Activated naive CD8-positive, alpha-beta T cell (primary cell): ENCODE measurements around the gene PTGIS.
A peak's percentile ranks its signal among the peaks of the same experiment; 100 is the strongest.

Experiments used
- H3K27ac Mint-ChIP-seq: one replicate; pipeline ENCODE4 v1.8.0; 2021; ENCODE audit warnings: mixed read lengths
- H3K27me3 Mint-ChIP-seq: one replicate; pipeline ENCODE4 v1.8.0; 2021; ENCODE audit warnings: mixed read lengths
- H3K36me3 Mint-ChIP-seq: one replicate; pipeline ENCODE4 v1.8.0; 2021; ENCODE audit warnings: mixed read lengths
- H3K4me1 Mint-ChIP-seq: one replicate; pipeline ENCODE4 v1.8.0; 2021; ENCODE audit warnings: low read depth, mixed read lengths
- H3K4me3 Mint-ChIP-seq: one replicate; pipeline ENCODE4 v1.8.0; 2021; ENCODE audit warnings: mild to moderate bottlenecking, mixed read lengths
- H3K9me3 Mint-ChIP-seq: one replicate; pipeline ENCODE4 v1.8.0; 2021; ENCODE audit warnings: low read depth, mixed read lengths

PTGIS gene

GRCh38 chr20:49541733-49542513 lies 26.0 kb downstream of the PTGIS start:
- Mint-ChIP-seq H3K9me3 (no peaks in the 10 kb centered on the region), H3K27me3 (peaks cover 5% of the 10 kb centered on the region)

DNA sequence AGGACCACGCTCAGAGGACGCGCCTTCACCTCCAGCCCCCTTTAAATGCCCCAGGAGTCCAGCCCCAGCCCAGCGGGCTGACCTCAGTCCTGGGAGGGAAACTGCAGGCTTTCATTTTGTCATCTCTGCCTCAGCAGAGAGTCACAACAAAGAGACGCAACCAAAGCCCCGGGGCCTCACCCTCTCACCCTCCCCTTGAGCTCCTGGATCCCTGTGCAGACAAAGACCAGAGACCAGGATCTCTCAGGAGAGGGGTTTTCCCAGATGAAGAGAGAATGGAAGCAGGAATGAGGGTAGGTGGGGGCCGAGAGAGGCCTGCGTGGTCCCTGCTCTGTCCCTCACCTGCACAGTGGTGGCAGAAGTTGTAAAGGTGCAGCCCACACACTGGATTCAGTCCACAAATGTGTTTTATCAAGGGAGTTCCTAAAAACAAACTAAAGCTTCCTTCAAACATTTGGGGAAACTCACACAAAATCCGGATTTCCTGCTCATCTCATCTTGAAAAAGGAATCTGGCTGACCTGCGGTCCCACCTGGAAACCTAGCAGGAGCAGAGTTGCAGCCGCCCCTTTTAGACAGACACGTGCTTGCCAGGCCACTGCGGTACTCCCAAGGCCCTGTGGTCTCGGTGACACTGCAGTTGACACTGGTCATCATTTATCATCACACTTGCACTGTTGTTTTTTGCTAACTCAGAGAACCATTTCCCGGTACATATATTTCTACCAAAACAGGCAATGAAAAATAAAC lies 27.1 kb downstream of the PTGIS start:
- H3K9me3 Mint-ChIP-seq = no peaks in the 10 kb centered on the region
- peaks cover 3% of the 10 kb centered on the region for H3K27me3 Mint-ChIP-seq
- no peak overlapping the region for H3K27ac Mint-ChIP-seq
- H3K4me1 Mint-ChIP-seq = peaks cover 10% of the 10 kb centered on the region
- no peaks in the 10 kb centered on the region for H3K36me3 Mint-ChIP-seq
- no peak overlapping the region for H3K4me3 Mint-ChIP-seq

More at GRCh38 chr20:49541733-49542513, 26.0 kb downstream of the PTGIS start:
- Mint-ChIP-seq H3K36me3 (no peaks in the 10 kb centered on the region), H3K4me3 (no peak overlapping the region), H3K4me1 (peaks cover 10% of the 10 kb centered on the region), H3K27ac (peak overlapping the region; percentile 87)

DNA sequence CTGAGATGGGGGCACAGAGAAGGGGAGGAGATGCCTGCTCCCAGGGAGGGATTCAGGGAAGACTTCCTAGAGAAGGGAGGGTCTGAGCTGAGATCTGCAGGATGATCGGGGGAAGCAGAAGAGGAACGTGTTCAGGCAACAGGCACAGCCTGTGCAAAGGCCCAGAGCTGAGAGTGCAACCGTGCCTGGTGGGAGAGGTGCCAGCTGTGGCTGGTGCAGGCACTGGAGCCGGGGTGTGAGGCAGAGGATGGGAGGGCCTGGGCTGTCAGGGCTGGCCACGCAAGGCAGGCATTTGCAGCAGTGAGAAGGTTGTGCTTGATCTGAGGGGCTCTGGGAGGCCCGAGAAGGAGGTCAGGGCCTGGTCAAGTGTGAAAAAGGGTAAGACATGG lies 27.7 kb downstream of the PTGIS start:
- Mint-ChIP-seq H3K27ac (no peak overlapping the region), H3K4me1 (peaks cover 14% of the 10 kb centered on the region), H3K27me3 (peaks cover 3% of the 10 kb centered on the region), H3K36me3 (no peaks in the 10 kb centered on the region), H3K4me3 (no peak overlapping the region), H3K9me3 (no peaks in the 10 kb centered on the region)

GRCh38 chr20:49539481-49540231 lies 28.3 kb downstream of the PTGIS start:
- Mint-ChIP-seq H3K27me3 (peaks cover 3% of the 10 kb centered on the region), H3K4me3 (no peak overlapping the region), H3K9me3 (no peaks in the 10 kb centered on the region), H3K4me1 (peaks cover 20% of the 10 kb centered on the region), H3K36me3 (no peaks in the 10 kb centered on the region), H3K27ac (no peak overlapping the region)

- no peaks in the 10 kb centered on the region for H3K36me3 Mint-ChIP-seq
- peaks cover 26% of the 10 kb centered on the region for H3K4me1 Mint-ChIP-seq
- H3K27me3 Mint-ChIP-seq = peaks cover 8% of the 10 kb centered on the region
- H3K9me3 Mint-ChIP-seq = no peaks in the 10 kb centered on the region
- H3K27ac Mint-ChIP-seq = no peak overlapping the region
- no peak overlapping the region for H3K4me3 Mint-ChIP-seq
These were observed 29.0 kb downstream of the PTGIS start for GRCh38 chr20:49538950-49539349.

GRCh38 chr20:49534255-49534712 lies 33.7 kb downstream of the PTGIS start:
- H3K27me3 Mint-ChIP-seq = peaks cover 8% of the 10 kb centered on the region
- peaks cover 17% of the 10 kb centered on the region for H3K4me1 Mint-ChIP-seq
- H3K36me3 Mint-ChIP-seq = no peaks in the 10 kb centered on the region
- H3K4me3 Mint-ChIP-seq = peak overlapping the region; percentile 33
- H3K9me3 Mint-ChIP-seq = no peaks in the 10 kb centered on the region
- peak overlapping the region; percentile 68 for H3K27ac Mint-ChIP-seq

DNA sequence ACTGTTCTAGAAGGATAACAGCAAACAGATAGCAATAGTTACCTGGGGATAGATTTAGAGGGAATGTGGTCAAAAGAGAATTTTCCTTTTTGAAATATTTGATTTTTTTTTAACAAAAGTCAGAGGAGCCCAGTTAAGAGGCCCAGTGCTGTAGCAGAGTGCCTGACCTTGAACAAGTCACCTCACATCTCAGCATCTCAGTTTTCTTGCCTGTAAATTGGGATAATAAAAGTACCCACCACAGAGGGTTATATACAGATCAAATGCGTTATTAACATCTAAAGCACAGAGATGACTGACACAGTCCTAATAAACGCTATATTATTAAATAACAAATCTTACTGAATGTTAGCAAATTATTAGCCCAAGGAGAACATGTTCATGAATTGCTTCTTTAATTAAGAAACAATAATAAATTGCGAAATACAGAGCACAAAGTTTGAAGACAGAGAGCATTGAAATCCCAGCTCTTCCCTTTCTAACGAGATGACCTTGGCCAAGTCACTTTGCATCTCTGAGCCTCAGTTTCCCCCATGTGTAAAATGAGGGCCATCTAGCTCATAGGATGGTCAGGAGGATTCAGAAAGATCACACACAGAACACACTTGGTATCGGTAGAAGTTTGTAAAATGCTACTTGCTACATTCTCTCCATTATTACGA lies 35.5 kb downstream of the PTGIS start:
- H3K9me3 Mint-ChIP-seq = no peaks in the 10 kb centered on the region
- no peaks in the 10 kb centered on the region for H3K36me3 Mint-ChIP-seq
- H3K4me3 Mint-ChIP-seq = no peak overlapping the region
- peaks cover 17% of the 10 kb centered on the region for H3K4me1 Mint-ChIP-seq
- H3K27ac Mint-ChIP-seq = no peak overlapping the region
- peaks cover 8% of the 10 kb centered on the region for H3K27me3 Mint-ChIP-seq

- peaks cover 10% of the 10 kb centered on the region for H3K27me3 Mint-ChIP-seq
These were observed 38.5 kb downstream of the PTGIS start for GRCh38 chr20:49529470-49529869.

GRCh38 chr20:49526568-49526967 lies 41.4 kb downstream of the PTGIS start:
- Mint-ChIP-seq H3K9me3 (no peaks in the 10 kb centered on the region), H3K27me3 (peaks cover 17% of the 10 kb centered on the region), H3K4me1 (no peaks in the 10 kb centered on the region), H3K27ac (no peak overlapping the region), H3K4me3 (no peak overlapping the region), H3K36me3 (peaks cover 7% of the 10 kb centered on the region)

More at GRCh38 chr20:49529470-49529869, 38.5 kb downstream of the PTGIS start:
- Mint-ChIP-seq H3K9me3 (no peaks in the 10 kb centered on the region), H3K36me3 (no peaks in the 10 kb centered on the region), H3K4me1 (peaks cover 5% of the 10 kb centered on the region), H3K27ac (no peak overlapping the region), H3K4me3 (no peak overlapping the region)

GRCh38 chr20:49526056-49526455 lies 41.9 kb downstream of the PTGIS start:
- Mint-ChIP-seq H3K4me1 (no peaks in the 10 kb centered on the region), H3K27me3 (peaks cover 17% of the 10 kb centered on the region), H3K9me3 (no peaks in the 10 kb centered on the region), H3K27ac (no peak overlapping the region), H3K4me3 (no peak overlapping the region), H3K36me3 (peaks cover 7% of the 10 kb centered on the region)

GRCh38 chr20:49523767-49524360 lies 44.1 kb downstream of the PTGIS start:
- no peak overlapping the region for H3K27ac Mint-ChIP-seq
- no peak overlapping the region for H3K4me3 Mint-ChIP-seq
- peaks cover 20% of the 10 kb centered on the region for H3K27me3 Mint-ChIP-seq
- H3K36me3 Mint-ChIP-seq = peaks cover 7% of the 10 kb centered on the region
- no peaks in the 10 kb centered on the region for H3K9me3 Mint-ChIP-seq
- H3K4me1 Mint-ChIP-seq = no peaks in the 10 kb centered on the region

DNA sequence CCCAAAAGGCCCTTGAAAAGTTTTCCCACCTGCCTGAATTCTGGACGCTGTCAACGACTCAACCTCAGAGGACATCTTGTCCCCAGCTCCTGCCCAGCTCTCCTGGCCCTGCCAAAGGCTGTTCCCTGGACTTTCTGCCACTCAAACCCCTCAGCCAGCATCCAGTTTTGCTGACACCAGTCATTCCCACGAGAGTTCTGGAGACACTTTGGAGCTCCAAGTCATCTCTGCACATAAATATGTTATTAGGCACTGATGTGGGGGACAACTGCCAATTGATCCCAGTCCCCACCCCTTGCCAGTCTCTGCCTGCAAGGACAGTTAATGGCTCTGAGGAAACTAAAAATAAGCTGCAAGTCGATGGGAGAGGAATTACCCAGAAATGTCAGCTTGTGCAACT lies 46.6 kb downstream of the PTGIS start:
- peaks cover 7% of the 10 kb centered on the region for H3K36me3 Mint-ChIP-seq
- H3K27me3 Mint-ChIP-seq = peaks cover 22% of the 10 kb centered on the region
- H3K9me3 Mint-ChIP-seq = no peaks in the 10 kb centered on the region
- H3K4me3 Mint-ChIP-seq = no peak overlapping the region
- no peak overlapping the region for H3K27ac Mint-ChIP-seq
- no peaks in the 10 kb centered on the region for H3K4me1 Mint-ChIP-seq

DNA sequence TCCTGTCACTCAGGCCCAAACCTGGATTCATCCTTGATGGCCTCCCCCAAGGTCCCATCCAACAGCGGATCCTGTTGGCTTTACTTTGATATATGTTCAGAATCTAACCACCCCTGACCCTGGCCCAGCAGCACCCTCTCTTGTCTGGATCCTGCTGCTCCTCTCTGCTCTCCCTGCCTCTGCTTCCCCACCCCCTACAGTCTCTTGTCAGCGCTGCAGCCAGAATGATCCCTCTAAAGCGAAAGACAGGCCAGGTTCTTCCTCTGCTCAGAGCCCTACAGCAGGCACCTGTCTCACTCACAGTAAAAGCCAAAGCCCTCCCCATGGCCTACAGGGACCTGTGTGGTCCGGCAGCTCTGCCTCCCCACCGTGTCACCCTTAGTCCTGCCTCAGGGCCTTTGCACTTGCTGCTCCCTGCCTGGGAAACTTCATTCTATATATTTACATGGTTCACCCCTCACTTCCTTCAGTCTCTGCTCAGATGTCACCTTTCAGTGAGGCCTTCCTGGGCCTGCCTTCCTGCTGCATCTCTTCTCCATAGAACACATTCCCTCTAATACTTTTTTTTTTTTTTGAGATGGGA lies 48.1 kb downstream of the PTGIS start:
- Mint-ChIP-seq H3K27ac (no peak overlapping the region), H3K9me3 (no peaks in the 10 kb centered on the region), H3K4me1 (no peaks in the 10 kb centered on the region)

DNA sequence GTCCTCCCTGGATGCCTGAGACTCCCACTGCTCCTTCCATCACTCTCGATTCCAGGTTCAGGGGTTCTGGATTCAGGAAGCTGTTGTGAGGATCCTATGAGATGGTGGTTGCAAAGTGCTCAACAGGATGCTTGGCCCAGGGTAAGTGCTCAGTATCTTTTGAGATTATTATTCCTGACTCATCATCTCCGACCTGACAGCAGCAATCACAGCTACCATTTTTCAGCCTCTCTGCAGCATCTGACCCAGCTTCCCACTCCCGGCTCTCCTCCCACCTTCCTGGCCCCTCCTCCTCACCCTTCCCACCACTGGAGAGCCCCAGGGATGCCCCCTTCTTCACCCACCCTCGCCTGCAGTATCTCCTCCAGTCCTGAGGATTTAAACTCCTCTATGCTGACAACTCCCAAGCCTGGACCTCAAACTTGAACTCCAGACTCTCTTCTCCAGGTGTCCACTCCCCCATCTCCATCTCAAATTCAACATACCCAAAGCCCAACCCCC lies 48.7 kb downstream of the PTGIS start:
- Mint-ChIP-seq H3K4me3 (no peak overlapping the region), H3K9me3 (no peaks in the 10 kb centered on the region), H3K27ac (no peak overlapping the region), H3K36me3 (peaks cover 7% of the 10 kb centered on the region), H3K4me1 (no peaks in the 10 kb centered on the region), H3K27me3 (peaks cover 21% of the 10 kb centered on the region)

More for the DNA sequence above, 48.1 kb downstream of the PTGIS start:
- H3K4me3 Mint-ChIP-seq = no peak overlapping the region
- H3K27me3 Mint-ChIP-seq = peaks cover 22% of the 10 kb centered on the region
- H3K36me3 Mint-ChIP-seq = peaks cover 7% of the 10 kb centered on the region
